Heart left ventricle (tissue), 16 donors: ENCODE data around the gene ATP2B1. TPM values are rescaled to one million over a fixed set of nuclear protein-coding genes. Genes with fewer than 3 reads are reported as not detected.

ENCODE experiments used
- ATAC-seq, 4 donors: fragments of 200-7000 bp; cut with Tn5 transposase; one replicate each; pipeline ENCODE4 v1.9.1; 2020 to 2022; ENCODE audit warnings: moderate library complexity in 4 of 4, mild to moderate bottlenecking in 3 of 4, moderate number of reproducible peaks in 1 of 4
- DNase-seq, 5 donors: peaks; one replicate each; pipeline ENCODE4 v3.0.0-alpha.2; 2020
- H3K27ac ChIP-seq, 12 donors: fragments of 200-600 bp; sonication (generic) in 4 of 12; one replicate each; pipeline versions ENCODE4 v1.5.0 to v1.8.0; 2016 to 2022; ENCODE audit warnings: mild to moderate bottlenecking in 2 of 12
- H3K27me3 ChIP-seq, 9 donors: fragments of 200-600 bp; sonication (generic) in 2 of 9; one replicate each; pipeline versions ENCODE4 v1.5.1 to v1.8.0; 2016 to 2022; ENCODE audit warnings: mild to moderate bottlenecking in 3 of 9
- H3K36me3 ChIP-seq, 9 donors: fragments of 200-600 bp; sonication (generic) in 2 of 9; one replicate each; pipeline versions ENCODE4 v1.5.0 to v1.8.0; 2018 to 2022; ENCODE audit warnings: mild to moderate bottlenecking in 2 of 9
- H3K4me1 ChIP-seq, 12 donors: fragments of 200-600 bp; sonication (generic) in 4 of 12; one replicate each; pipeline versions ENCODE4 v1.5.0 to v1.8.0; 2016 to 2022; ENCODE audit warnings: mild to moderate bottlenecking in 3 of 12
- H3K4me3 ChIP-seq, 12 donors: fragments of 200-600 bp; sonication (generic) in 4 of 12; one replicate each; pipeline versions ENCODE4 v1.5.0 to v1.8.0; 2017 to 2022; ENCODE audit warnings: mild to moderate bottlenecking in 9 of 12, moderate library complexity in 4 of 12
- H3K9me3 ChIP-seq, 12 donors: fragments of 200-600 bp; sonication (generic) in 4 of 12; one replicate each; pipeline versions ENCODE4 v1.5.0 to v1.8.0; 2016 to 2022; ENCODE audit warnings: mild to moderate bottlenecking in 1 of 12
- POLR2A ChIP-seq, 2 donors: fragments of 450-650 bp; IDR thresholded peaks; one replicate each; pipeline ENCODE4 v1.6.1; 2017; ENCODE audit warnings: antibody characterized with exemption in 2 of 2, mild to moderate bottlenecking in 2 of 2, moderate library complexity in 2 of 2
- WGBS, 4 donors: extraction: QIAGEN DNeasy Blood & Tissue Kit in 2 of 4; methylation state at CpG; one replicate each; pipeline versions ENCODE4 v1.1.5 to v1.1.7; 2013 to 2018; 5-methylcytosine and 5-hydroxymethylcytosine counted together
- intact Hi-C, 10 donors: fragments of 100-400 bp; cut with DNase I; formaldehyde crosslinking; loops; one replicate each; pipeline versions ENCODE4 v1.11.1 to v1.14.2; 2022
- polyA plus RNA-seq, 2 donors: library from polyadenylated mRNA; stranded (reverse); fragments of 200-250 nt; gene quantifications; one replicate each; pipeline ENCODE4 v1.2.3, GENCODE V29; 2013
- total RNA-seq, 9 donors: library from RNA; depleted of rRNA in 2 of 9; stranded (reverse); fragments of >200 nt in 2 of 9; fragmentation: NEBNext Ultra II Directional in 3 of 9; extraction: Animal tissue kit (Norgen Biotek cat#: 25700) in 3 of 9; gene quantifications; one replicate each; pipeline versions ENCODE4 v1.1.0 to v1.2.4, GENCODE V29; 2016 to 2023
- TF ChIP-seq, protein P1 (sequence below), 12 donors: fragments of 200-600 bp; sonication (generic) in 4 of 12; IDR thresholded peaks; one replicate each; pipeline versions ENCODE4 v1.5.0 to v1.8.0; 2018 to 2022; ENCODE audit warnings: antibody characterized with exemption in 12 of 12, mild to moderate bottlenecking in 5 of 12
- donor health status: ischemic (EF 13 %, LVEDD 7.1; RV severe dilation, severe dysfunction).
- donor health status: healthy with polysubstance abuse.
- donor health status: DM: no; HTN: yes; CAD: no.
- donor health status: DM: no; HTN: no; CAD: no.
- donor health status: ischemic (EF 25% LVEDD 6.9; RV normal size, moderate dysfunction).
- donor health status: ischemic (EF 25% LVEDD 5.7; RV mildly dilated, moderate dysfunction).
- donor health status: healthy.
- donor health status: DM: yes; HTN: yes; CAD: no.
- donor health status: ischemic (EF 35%, LVEDD 5.7; RV mildly dilated, moderate dysfunction).
- donor health status: nonischemic (EF 11% LVEDD 7.7; RV severe dilation, severe dysfunction).
- donor health status: DM: yes; HTN: yes; CAD: no.
- donor health status: PGD.
- donor health status: ischemic (EF 29% LVEDD 5.4; RV normal size, mild dysfunction).
- donor health status: nonischemic (EF 23%, LVEDD 6.1; RV moderate dilation, normal function).

ATP2B1 gene
- total and polyA plus RNA-seq, 11 donors: 3.3 to 34.9 (median 18.5) TPM

- H3K4me3 ChIP-seq: no peak overlapping the region
- no peak overlapping the region for H3K27ac ChIP-seq
- no peaks in the 10 kb centered on the region for H3K9me3 ChIP-seq
- no peaks in the 10 kb centered on the region for H3K27me3 ChIP-seq
- H3K4me1 ChIP-seq: peaks cover 0 to 48% (median 0%) of the 10 kb centered on the region in 12 donors
- TF ChIP-seq POLR2A (IDR thresholded peaks at IDR 0.05): no peak
- TF ChIP-seq, protein P1, sequence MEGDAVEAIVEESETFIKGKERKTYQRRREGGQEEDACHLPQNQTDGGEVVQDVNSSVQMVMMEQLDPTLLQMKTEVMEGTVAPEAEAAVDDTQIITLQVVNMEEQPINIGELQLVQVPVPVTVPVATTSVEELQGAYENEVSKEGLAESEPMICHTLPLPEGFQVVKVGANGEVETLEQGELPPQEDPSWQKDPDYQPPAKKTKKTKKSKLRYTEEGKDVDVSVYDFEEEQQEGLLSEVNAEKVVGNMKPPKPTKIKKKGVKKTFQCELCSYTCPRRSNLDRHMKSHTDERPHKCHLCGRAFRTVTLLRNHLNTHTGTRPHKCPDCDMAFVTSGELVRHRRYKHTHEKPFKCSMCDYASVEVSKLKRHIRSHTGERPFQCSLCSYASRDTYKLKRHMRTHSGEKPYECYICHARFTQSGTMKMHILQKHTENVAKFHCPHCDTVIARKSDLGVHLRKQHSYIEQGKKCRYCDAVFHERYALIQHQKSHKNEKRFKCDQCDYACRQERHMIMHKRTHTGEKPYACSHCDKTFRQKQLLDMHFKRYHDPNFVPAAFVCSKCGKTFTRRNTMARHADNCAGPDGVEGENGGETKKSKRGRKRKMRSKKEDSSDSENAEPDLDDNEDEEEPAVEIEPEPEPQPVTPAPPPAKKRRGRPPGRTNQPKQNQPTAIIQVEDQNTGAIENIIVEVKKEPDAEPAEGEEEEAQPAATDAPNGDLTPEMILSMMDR (IDR thresholded peaks at IDR 0.05): no peak
- no peaks in the 10 kb centered on the region for H3K36me3 ChIP-seq
- no peak for ATAC-seq
- no peak for DNase-seq
- WGBS, 4 donors: 78 to 86% (median 84%) methylated on average over 3 of the region's 3 CpGs
- intact Hi-C loops: no loop called here
Measured at GRCh38 chr12:89693639-89694202, 14.9 kb downstream of the ATP2B1 start.

DNA sequence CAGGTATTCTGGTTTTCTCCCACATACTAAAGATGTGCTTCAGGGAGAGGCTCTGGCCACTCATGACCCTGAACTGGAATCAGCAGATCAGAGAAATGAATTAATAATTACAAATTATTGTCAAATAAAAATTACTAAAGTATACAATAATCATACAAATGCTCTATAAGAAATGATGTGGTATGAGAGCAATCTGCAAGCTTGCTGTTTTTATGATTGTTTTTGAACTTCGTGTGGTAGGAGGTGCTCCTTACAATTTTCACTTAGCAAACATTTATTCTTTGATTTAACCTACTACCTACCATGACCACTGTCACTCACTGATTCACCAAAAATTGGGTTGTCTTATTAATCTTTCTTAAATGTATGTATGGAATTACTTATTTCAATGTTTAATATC lies 16.2 kb downstream of the ATP2B1 start:
- TF ChIP-seq POLR2A (IDR thresholded peaks at IDR 0.05): no peak
- TF ChIP-seq, protein P1 (IDR thresholded peaks at IDR 0.05): no peak
- Histone ChIP-seq H3K27me3 (no peaks in the 10 kb centered on the region), H3K9me3 (no peaks in the 10 kb centered on the region), H3K4me3 (no peak overlapping the region), H3K27ac (no peak overlapping the region), H3K4me1 (peaks cover 0 to 48% (median 0%) of the 10 kb centered on the region in 12 donors), H3K36me3 (no peaks in the 10 kb centered on the region)
- intact Hi-C loops: no loop called here
- ATAC-seq: no peak
- 84 to 87% (median 86%) methylated on average over 1 of the region's 1 CpG for WGBS, 4 donors
- DNase-seq: no peak

DNA sequence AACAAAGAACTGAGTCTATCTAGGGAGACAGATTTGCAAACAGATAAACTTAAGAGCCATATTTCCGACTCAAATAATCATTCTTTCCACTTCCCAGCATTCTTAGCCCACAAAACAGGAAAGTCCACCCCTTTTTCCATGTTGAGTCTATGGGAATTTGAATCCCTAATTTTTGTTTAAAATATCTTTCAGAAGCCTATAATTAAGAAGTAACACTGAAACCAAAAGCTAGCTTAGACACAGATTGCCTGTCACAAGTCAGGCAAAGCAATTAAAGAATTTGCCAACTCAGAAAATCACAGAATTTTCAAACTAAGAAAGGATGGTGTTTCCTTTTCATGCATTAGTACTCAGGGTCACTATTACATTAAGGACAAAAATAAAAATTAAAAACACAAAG lies 17.0 kb downstream of the ATP2B1 start:
- ATAC-seq (no peak), DNase-seq (no peak)
- Histone ChIP-seq H3K4me3 (no peak overlapping the region), H3K4me1 (peaks cover 0 to 41% (median 0%) of the 10 kb centered on the region in 12 donors), H3K9me3 (no peaks in the 10 kb centered on the region), H3K27ac (no peak overlapping the region), H3K27me3 (no peaks in the 10 kb centered on the region), H3K36me3 (no peaks in the 10 kb centered on the region)
- intact Hi-C loops: no loop called here
- WGBS, 4 donors: 73 to 92% (median 79%) methylated on average over 1 of the region's 1 CpG
- TF ChIP-seq, protein P1 (IDR thresholded peaks at IDR 0.05): no peak
- no peak for TF ChIP-seq POLR2A (IDR thresholded peaks at IDR 0.05)

GRCh38 chr12:89690925-89691324 lies 17.7 kb downstream of the ATP2B1 start:
- no peak overlapping the region for H3K27ac ChIP-seq
- H3K4me1 ChIP-seq: peaks cover 0 to 35% (median 0%) of the 10 kb centered on the region in 12 donors
- no peaks in the 10 kb centered on the region for H3K9me3 ChIP-seq
- no peak overlapping the region for H3K4me3 ChIP-seq
- TF ChIP-seq POLR2A (IDR thresholded peaks at IDR 0.05): no peak
- no peaks in the 10 kb centered on the region for H3K27me3 ChIP-seq
- intact Hi-C loops: no loop called here
- 62 to 82% (median 75%) methylated on average over 1 of the region's 1 CpG for WGBS, 4 donors
- ATAC-seq: no peak
- H3K36me3 ChIP-seq: no peaks in the 10 kb centered on the region
- DNase-seq: no peak

GRCh38 chr12:89689306-89689705 lies 19.3 kb downstream of the ATP2B1 start:
- H3K27ac ChIP-seq: no peak overlapping the region
- no peak for DNase-seq
- no peak overlapping the region for H3K4me3 ChIP-seq
- H3K4me1 ChIP-seq: peaks cover 0 to 40% (median 0%) of the 10 kb centered on the region in 12 donors
- intact Hi-C loops: no loop called here
- H3K9me3 ChIP-seq: no peaks in the 10 kb centered on the region
- 87 to 94% (median 92%) methylated on average over 3 of the region's 3 CpGs for WGBS, 4 donors
- ATAC-seq: no peak
- no peaks in the 10 kb centered on the region for H3K27me3 ChIP-seq
- TF ChIP-seq, protein P1 (IDR thresholded peaks at IDR 0.05): no peak
- no peak for TF ChIP-seq POLR2A (IDR thresholded peaks at IDR 0.05)
- no peaks in the 10 kb centered on the region for H3K36me3 ChIP-seq
